Prostate gland (tissue), 2 donors: ENCODE results near the gene PHACTR2. TPM values are rescaled to one million over a fixed set of nuclear protein-coding genes. Genes with fewer than 3 reads are reported as not detected.

ENCODE experiments used
- DNase-seq: peaks from one replicate; pipeline ENCODE4 v3.0.0-alpha.2; 2019; ENCODE audit warnings: low spot score
- H3K27ac ChIP-seq, 2 donors: fragments of 200-600 bp; sonication (generic); 2 replicates each; pipeline ENCODE4 v1.5.1; 2017 to 2019
- H3K27me3 ChIP-seq: fragments of 200-600 bp; sonication (generic); replicated peaks from 2 replicates; pipeline ENCODE4 v1.5.1; 2019; ENCODE audit not compliant: insufficient read depth
- H3K36me3 ChIP-seq, 2 donors: fragments of 200-600 bp; sonication (generic); 1 replicate in 1 of 2; 2 replicates in 1 of 2; pipeline versions ENCODE4 v1.5.1 to v1.8.1; 2017 to 2019
- H3K4me1 ChIP-seq: fragments of 200-600 bp; sonication (generic); replicated peaks from 2 replicates; pipeline ENCODE4 v1.5.1; 2019
- H3K4me3 ChIP-seq, 2 donors: fragments of 200-600 bp; sonication (generic); 2 replicates each; pipeline ENCODE4 v1.5.1; 2017 to 2019
- H3K9me3 ChIP-seq: fragments of 200-600 bp; sonication (generic); 2 replicates; pipeline ENCODE4 v1.5.1; 2017
- POLR2A ChIP-seq: fragments of 450-650 bp; IDR thresholded peaks from one replicate; pipeline ENCODE4 v1.6.1; 2016; ENCODE audit warnings: antibody characterized with exemption, mild to moderate bottlenecking
- POLR2AphosphoS5 ChIP-seq: sonication (generic); formaldehyde crosslinking; IDR thresholded peaks from one replicate; pipeline ENCODE4 v1.6.1; 2017; ENCODE audit warnings: antibody characterized with exemption
- WGBS: methylation state at CpG from one replicate; pipeline ENCODE4 v1.1.5; 2018; 5-methylcytosine and 5-hydroxymethylcytosine counted together
- intact Hi-C: fragments of 100-400 bp; cut with DNase I; formaldehyde crosslinking; loops from one replicate; pipeline ENCODE4 v1.14.2; 2022
- total RNA-seq, 2 donors: library from RNA; depleted of rRNA; stranded (reverse); fragments of >200 nt; gene quantifications; one replicate each; pipeline ENCODE4 v1.1.0, GENCODE V29; 2016
- TF ChIP-seq, protein P1 (sequence below), 4 experiments: fragments of 200-600 bp in 2 of 4; fragments of 450-650 bp in 2 of 4; sonication (generic) in 2 of 4; IDR thresholded peaks; 1 replicate in 3 of 4; 2 replicates in 1 of 4; pipeline ENCODE4 v1.5.1; 2016 to 2019; ENCODE audit warnings: antibody characterized with exemption in 4 of 4, mild to moderate bottlenecking in 2 of 4, moderate library complexity in 2 of 4

PHACTR2 gene
- total RNA-seq, 2 donors from 2014 or later = 41.4 to 108 TPM

GRCh38 chr6:143752459-143752858 is 74.7 kb downstream of the PHACTR2 start:
- intact Hi-C loops = no loop called here
- Histone ChIP-seq H3K27me3 (no peaks in the 10 kb centered on the region), H3K4me1 (peaks cover 8% of the 10 kb centered on the region), H3K9me3 (no peaks in the 10 kb centered on the region), H3K36me3 (no peaks in the 10 kb centered on the region), H3K27ac (peak overlapping the region in 1 of 2 donors; percentile 64), H3K4me3 (no peak overlapping the region)
- WGBS = 41% methylated on average over 2 of the region's 2 CpGs
- TF ChIP-seq POLR2A = no peak
- no peak for TF ChIP-seq POLR2AphosphoS5
- TF ChIP-seq, protein P1, sequence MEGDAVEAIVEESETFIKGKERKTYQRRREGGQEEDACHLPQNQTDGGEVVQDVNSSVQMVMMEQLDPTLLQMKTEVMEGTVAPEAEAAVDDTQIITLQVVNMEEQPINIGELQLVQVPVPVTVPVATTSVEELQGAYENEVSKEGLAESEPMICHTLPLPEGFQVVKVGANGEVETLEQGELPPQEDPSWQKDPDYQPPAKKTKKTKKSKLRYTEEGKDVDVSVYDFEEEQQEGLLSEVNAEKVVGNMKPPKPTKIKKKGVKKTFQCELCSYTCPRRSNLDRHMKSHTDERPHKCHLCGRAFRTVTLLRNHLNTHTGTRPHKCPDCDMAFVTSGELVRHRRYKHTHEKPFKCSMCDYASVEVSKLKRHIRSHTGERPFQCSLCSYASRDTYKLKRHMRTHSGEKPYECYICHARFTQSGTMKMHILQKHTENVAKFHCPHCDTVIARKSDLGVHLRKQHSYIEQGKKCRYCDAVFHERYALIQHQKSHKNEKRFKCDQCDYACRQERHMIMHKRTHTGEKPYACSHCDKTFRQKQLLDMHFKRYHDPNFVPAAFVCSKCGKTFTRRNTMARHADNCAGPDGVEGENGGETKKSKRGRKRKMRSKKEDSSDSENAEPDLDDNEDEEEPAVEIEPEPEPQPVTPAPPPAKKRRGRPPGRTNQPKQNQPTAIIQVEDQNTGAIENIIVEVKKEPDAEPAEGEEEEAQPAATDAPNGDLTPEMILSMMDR (IDR thresholded peaks at IDR 0.05) = no peak
- no peak for DNase-seq

GRCh38 chr6:143753678-143754077 is 75.9 kb downstream of the PHACTR2 start:
- Histone ChIP-seq H3K36me3 (no peaks in the 10 kb centered on the region), H3K4me1 (peaks cover 8% of the 10 kb centered on the region), H3K27ac (peak overlapping the region; percentile 3 to 64), H3K27me3 (no peaks in the 10 kb centered on the region), H3K9me3 (no peaks in the 10 kb centered on the region), H3K4me3 (no peak overlapping the region)
- 71% methylated on average over 4 of the region's 4 CpGs for WGBS
- TF ChIP-seq POLR2AphosphoS5 (no peak), POLR2A (no peak)
- no peak for DNase-seq
- intact Hi-C loops = no loop called here

- 76% methylated on average over 4 of the region's 4 CpGs for WGBS
- no peaks in the 10 kb centered on the region for H3K9me3 ChIP-seq
- peak overlapping the region; percentile 3 to 64 for H3K27ac ChIP-seq
- no peak overlapping the region for H3K4me3 ChIP-seq
- H3K36me3 ChIP-seq = no peaks in the 10 kb centered on the region
- no peaks in the 10 kb centered on the region for H3K27me3 ChIP-seq
- peaks cover 8% of the 10 kb centered on the region for H3K4me1 ChIP-seq
- no peak for DNase-seq
- TF ChIP-seq POLR2A (no peak), POLR2AphosphoS5 (no peak)
- TF ChIP-seq, protein P1 (IDR thresholded peaks at IDR 0.05) = no peak
- intact Hi-C loops = no loop called here
Observed at GRCh38 chr6:143754204-143754603, 76.4 kb downstream of the PHACTR2 start.

- Histone ChIP-seq H3K9me3 (no peaks in the 10 kb centered on the region), H3K27me3 (no peaks in the 10 kb centered on the region), H3K4me1 (peaks cover 8% of the 10 kb centered on the region), H3K4me3 (no peak overlapping the region), H3K36me3 (no peaks in the 10 kb centered on the region), H3K27ac (peak overlapping the region; percentile 34 to 64)
- no peak for TF ChIP-seq POLR2A
- peak; percentile 96 for TF ChIP-seq POLR2AphosphoS5
- intact Hi-C loops = no loop called here
- 14% methylated on average over 5 of the region's 5 CpGs for WGBS
- DNase-seq = peak; percentile 91
Observed at GRCh38 chr6:143755301-143755744, 77.6 kb downstream of the PHACTR2 start.

- no peak overlapping the region for H3K27ac ChIP-seq
- DNase-seq = no peak
- no peaks in the 10 kb centered on the region for H3K9me3 ChIP-seq
- H3K27me3 ChIP-seq = no peaks in the 10 kb centered on the region
- TF ChIP-seq, protein P1 (IDR thresholded peaks at IDR 0.05) = no peak
- TF ChIP-seq POLR2AphosphoS5 (no peak), POLR2A (no peak)
- no peak overlapping the region for H3K4me3 ChIP-seq
- WGBS = 94% methylated on average over 5 of the region's 5 CpGs
- H3K36me3 ChIP-seq = no peaks in the 10 kb centered on the region
- intact Hi-C loops = no loop called here
- peaks cover 8% of the 10 kb centered on the region for H3K4me1 ChIP-seq
Observed at GRCh38 chr6:143757346-143757832, 79.6 kb downstream of the PHACTR2 start.

GRCh38 chr6:143758551-143758950 is 80.8 kb downstream of the PHACTR2 start:
- Histone ChIP-seq H3K4me1 (peaks cover 8% of the 10 kb centered on the region), H3K4me3 (no peak overlapping the region), H3K27ac (no peak overlapping the region), H3K9me3 (no peaks in the 10 kb centered on the region), H3K36me3 (no peaks in the 10 kb centered on the region), H3K27me3 (no peaks in the 10 kb centered on the region)
- intact Hi-C loops = no loop called here
- TF ChIP-seq, protein P1 (IDR thresholded peaks at IDR 0.05) = no peak
- TF ChIP-seq POLR2AphosphoS5 (no peak), POLR2A (no peak)
- DNase-seq = no peak
